Peyer's patch (tissue), 4 donors: ENCODE data around the gene TTLL10.
"Not testable (repeated sequence)": the region's sequence is repeated elsewhere in the genome, so short reads cannot be mapped to it uniquely, and the experiment has no call there.

ENCODE experiments used
- CTCF ChIP-seq, 6 experiments: fragments of 450-650 bp in 4 of 6; fragments of 200-600 bp in 2 of 6; sonication (generic) in 1 of 6; IDR thresholded peaks; one replicate each; pipeline ENCODE4 v1.5.1; 2017 to 2019; ENCODE audit warnings: antibody characterized with exemption in 6 of 6, mild to moderate bottlenecking in 3 of 6, moderate library complexity in 1 of 6
- POLR2A ChIP-seq, 2 donors: fragments of 450-650 bp; IDR thresholded peaks; one replicate each; pipeline ENCODE4 v1.5.1; 2017; ENCODE audit warnings: antibody characterized with exemption in 2 of 2, mild to moderate bottlenecking in 2 of 2, moderate library complexity in 2 of 2

GRCh38 chr1:1176063-1176761, 2.5 kb downstream of the TTLL10 start:
- TF ChIP-seq POLR2A, CTCF (IDR thresholded peaks at IDR 0.05): not testable (repeated sequence)
